Endothelial cell (in vitro differentiated cells): ENCODE data around the gene FN1. TPM values are rescaled to one million over a fixed set of nuclear protein-coding genes. Genes with fewer than 3 reads are reported as not detected.
A peak's percentile ranks its signal among the peaks of the same experiment; 100 is the strongest.

Experiments
- DNase-seq: peaks from one replicate; pipeline ENCODE4 v3.0.0; 2021; ENCODE audit warnings: low spot score
- H3K27ac Mint-ChIP-seq: one replicate; pipeline ENCODE4 v1.8.0; 2021; ENCODE audit warnings: mixed read lengths, inconsistent platforms; ENCODE audit not compliant: unreplicated experiment
- H3K27me3 Mint-ChIP-seq: one replicate; pipeline ENCODE4 v1.8.0; 2021; ENCODE audit warnings: mild to moderate bottlenecking, moderate library complexity, mixed read lengths, inconsistent platforms; ENCODE audit not compliant: unreplicated experiment
- H3K36me3 Mint-ChIP-seq: one replicate; pipeline ENCODE4 v1.8.0; 2021; ENCODE audit warnings: mild to moderate bottlenecking, low read depth, mixed read lengths, inconsistent platforms; ENCODE audit not compliant: unreplicated experiment
- H3K4me1 Mint-ChIP-seq: one replicate; pipeline ENCODE4 v1.8.0; 2021; ENCODE audit warnings: mild to moderate bottlenecking, mixed read lengths, inconsistent platforms; ENCODE audit not compliant: unreplicated experiment
- H3K4me3 Mint-ChIP-seq: one replicate; pipeline ENCODE4 v1.8.0; 2021; ENCODE audit warnings: mild to moderate bottlenecking, mixed read lengths, inconsistent platforms; ENCODE audit not compliant: unreplicated experiment
- H3K9me3 Mint-ChIP-seq: one replicate; pipeline ENCODE4 v1.8.0; 2021; ENCODE audit warnings: mixed read lengths, inconsistent platforms; ENCODE audit not compliant: unreplicated experiment
- total RNA-seq: library from RNA; stranded (reverse); fragmentation: NEBNext Ultra II Directional; extraction: Animal tissue kit (Norgen Biotek cat#: 25700); gene quantifications from one replicate; pipeline ENCODE4 v1.2.1, GENCODE V29; 2021; ENCODE audit not compliant: unreplicated experiment
- TF ChIP-seq, protein P1 (sequence below): fragments of 200-600 bp; sonication (generic); IDR thresholded peaks from one replicate; pipeline ENCODE4 v1.5.0; 2021; ENCODE audit warnings: antibody characterized with exemption; ENCODE audit not compliant: unreplicated experiment

FN1 gene
- total RNA-seq, 1 donor from 2014 or later: 1,159 TPM

DNA sequence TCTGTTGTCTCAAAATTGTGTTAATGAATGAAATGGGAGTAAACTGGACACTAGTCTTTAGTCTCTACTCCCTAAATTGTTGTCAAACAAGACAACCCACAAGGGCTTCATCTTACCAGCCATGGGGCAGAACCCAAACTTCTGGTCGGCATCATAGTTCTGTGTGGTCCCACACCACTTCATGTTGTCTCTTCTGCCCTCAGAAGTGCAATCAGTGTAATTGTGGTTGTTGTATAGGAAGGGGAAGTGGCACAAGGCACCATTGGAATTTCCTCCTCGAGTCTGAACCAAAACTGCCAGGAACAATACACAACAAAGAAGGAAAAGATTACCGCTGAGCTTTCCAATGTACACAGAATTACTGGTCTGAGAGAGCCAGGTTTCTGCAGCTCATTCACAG lies 12.6 kb downstream of the FN1 start:
- TF ChIP-seq, protein P1, sequence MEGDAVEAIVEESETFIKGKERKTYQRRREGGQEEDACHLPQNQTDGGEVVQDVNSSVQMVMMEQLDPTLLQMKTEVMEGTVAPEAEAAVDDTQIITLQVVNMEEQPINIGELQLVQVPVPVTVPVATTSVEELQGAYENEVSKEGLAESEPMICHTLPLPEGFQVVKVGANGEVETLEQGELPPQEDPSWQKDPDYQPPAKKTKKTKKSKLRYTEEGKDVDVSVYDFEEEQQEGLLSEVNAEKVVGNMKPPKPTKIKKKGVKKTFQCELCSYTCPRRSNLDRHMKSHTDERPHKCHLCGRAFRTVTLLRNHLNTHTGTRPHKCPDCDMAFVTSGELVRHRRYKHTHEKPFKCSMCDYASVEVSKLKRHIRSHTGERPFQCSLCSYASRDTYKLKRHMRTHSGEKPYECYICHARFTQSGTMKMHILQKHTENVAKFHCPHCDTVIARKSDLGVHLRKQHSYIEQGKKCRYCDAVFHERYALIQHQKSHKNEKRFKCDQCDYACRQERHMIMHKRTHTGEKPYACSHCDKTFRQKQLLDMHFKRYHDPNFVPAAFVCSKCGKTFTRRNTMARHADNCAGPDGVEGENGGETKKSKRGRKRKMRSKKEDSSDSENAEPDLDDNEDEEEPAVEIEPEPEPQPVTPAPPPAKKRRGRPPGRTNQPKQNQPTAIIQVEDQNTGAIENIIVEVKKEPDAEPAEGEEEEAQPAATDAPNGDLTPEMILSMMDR: no peak
- no peaks in the 10 kb centered on the region for H3K9me3 Mint-ChIP-seq
- peak; percentile 14 for DNase-seq
- peak overlapping the region; percentile 58 for H3K4me3 Mint-ChIP-seq
- H3K27me3 Mint-ChIP-seq: peaks cover 5% of the 10 kb centered on the region
- peak overlapping the region; percentile 76 for H3K27ac Mint-ChIP-seq
- peaks cover 59% of the 10 kb centered on the region for H3K36me3 Mint-ChIP-seq
- H3K4me1 Mint-ChIP-seq: peaks cover 21% of the 10 kb centered on the region

DNA sequence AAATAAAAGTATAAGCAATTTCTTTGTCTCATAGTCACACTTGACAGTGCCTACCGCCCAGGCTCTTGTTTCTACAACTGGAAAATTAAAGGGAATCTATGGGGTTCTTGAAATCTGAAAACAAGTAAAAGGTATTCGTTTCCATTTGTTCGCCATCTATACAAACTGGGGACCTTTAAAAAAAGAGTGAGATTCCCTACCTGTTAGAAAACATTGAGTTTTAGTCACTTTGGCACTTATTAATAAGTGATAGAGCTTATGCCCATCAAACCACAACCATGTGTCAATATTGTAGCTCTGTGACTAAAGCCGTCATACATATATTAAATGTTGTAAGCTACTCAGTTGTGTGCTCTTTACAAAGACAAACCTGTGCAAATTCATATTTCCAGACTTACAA lies 13.2 kb downstream of the FN1 start:
- H3K27ac Mint-ChIP-seq: no peak overlapping the region
- TF ChIP-seq, protein P1: no peak
- DNase-seq: no peak
- peaks cover 21% of the 10 kb centered on the region for H3K4me1 Mint-ChIP-seq
- peaks cover 57% of the 10 kb centered on the region for H3K36me3 Mint-ChIP-seq
- H3K9me3 Mint-ChIP-seq: no peaks in the 10 kb centered on the region
- no peak overlapping the region for H3K4me3 Mint-ChIP-seq
- peaks cover 5% of the 10 kb centered on the region for H3K27me3 Mint-ChIP-seq

DNA sequence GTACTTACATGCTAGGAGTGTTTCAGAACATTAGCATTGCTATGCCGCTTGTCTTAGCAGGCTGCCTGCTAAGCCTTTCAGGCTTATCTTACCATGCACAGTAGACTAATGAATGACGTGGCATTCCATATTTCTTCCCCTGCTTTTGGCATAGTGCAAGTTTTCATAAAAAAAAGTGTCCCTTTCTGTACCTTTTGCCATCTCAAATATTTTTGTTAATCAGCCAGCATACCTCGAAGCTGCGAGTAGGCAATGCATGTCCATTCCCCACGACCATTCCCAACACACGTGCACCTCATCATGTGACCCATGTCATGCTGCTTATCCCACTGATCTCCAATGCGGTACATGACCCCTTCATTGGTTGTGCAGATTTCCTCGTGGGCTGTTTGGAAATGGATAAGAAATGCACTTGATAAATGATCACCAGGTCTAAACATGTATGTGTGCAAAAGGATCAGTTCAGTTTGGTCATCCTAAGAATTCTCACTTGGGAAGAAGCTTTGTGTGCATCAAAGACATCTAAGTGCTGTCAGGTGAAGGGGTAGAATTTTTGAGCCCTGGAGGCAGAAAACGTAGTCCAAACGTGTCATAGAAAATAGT lies 13.9 kb downstream of the FN1 start:
- peak overlapping the region; percentile 52 for H3K4me3 Mint-ChIP-seq
- H3K36me3 Mint-ChIP-seq: peaks cover 57% of the 10 kb centered on the region
- H3K9me3 Mint-ChIP-seq: no peaks in the 10 kb centered on the region
- H3K4me1 Mint-ChIP-seq: peaks cover 21% of the 10 kb centered on the region
- TF ChIP-seq, protein P1: no peak
- peaks cover 5% of the 10 kb centered on the region for H3K27me3 Mint-ChIP-seq
- no peak overlapping the region for H3K27ac Mint-ChIP-seq
- DNase-seq: no peak

DNA sequence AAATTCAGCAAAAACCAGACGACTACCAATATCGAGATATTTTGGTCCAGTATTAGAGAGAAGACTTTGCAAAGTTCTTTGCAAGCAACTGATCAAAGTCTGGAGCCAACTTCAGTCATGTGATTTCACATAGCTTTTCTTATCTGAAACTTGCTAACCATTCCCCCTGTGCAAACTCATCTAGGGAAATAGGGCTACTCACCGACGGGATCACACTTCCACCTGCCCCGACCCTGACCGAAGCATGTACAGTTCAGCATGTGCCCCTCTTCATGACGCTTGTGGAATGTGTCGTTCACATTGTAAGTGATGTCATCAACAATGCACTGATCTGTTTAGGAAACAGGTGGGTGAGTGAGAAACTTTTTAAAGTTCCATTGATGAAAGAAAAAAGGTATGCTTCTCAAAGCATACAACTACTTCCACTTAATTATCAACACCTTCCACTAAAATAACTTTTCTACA lies 15.4 kb downstream of the FN1 start:
- Mint-ChIP-seq H3K4me3 (peak overlapping the region; percentile 30), H3K27ac (no peak overlapping the region), H3K4me1 (peaks cover 21% of the 10 kb centered on the region), H3K27me3 (peaks cover 5% of the 10 kb centered on the region), H3K9me3 (no peaks in the 10 kb centered on the region), H3K36me3 (peaks cover 52% of the 10 kb centered on the region)
- TF ChIP-seq, protein P1: no peak
- DNase-seq: no peak

DNA sequence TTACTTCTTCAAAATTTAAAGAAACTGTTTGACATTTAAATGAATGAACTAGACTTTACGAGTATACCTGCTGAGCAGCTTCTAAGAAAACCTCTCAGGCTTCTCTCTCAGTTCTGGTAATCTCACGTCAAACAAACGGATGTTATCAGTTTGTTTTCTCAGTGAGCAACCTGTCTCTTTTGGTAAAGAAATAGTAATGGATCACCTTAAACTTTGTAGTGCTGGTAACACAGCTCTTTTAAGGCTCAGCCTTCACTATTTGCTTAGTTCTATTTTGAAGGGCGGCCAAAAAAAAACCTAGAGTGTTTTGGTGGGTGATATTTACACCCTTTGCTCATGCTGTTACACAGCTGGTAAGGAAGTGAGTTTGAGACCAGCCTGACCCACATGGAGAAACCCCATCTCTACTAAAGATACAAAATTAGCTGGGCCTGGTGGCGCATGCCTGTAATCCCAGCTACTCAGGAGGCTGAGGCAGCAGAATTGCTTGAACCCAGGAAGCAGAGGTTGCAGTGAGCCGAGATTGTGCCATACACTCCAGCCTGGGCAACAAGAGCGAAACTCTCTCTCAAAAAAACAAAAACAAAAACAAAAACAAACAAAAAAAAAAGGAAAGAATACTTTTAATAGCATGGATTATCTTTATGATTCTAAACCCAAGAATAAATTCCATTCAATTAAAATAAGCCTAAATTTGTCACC lies 15.9 kb downstream of the FN1 start:
- peaks cover 21% of the 10 kb centered on the region for H3K4me1 Mint-ChIP-seq
- H3K36me3 Mint-ChIP-seq: peaks cover 49% of the 10 kb centered on the region
- H3K27me3 Mint-ChIP-seq: peaks cover 5% of the 10 kb centered on the region

More for the DNA sequence above, 15.9 kb downstream of the FN1 start:
- TF ChIP-seq, protein P1: no peak
- no peak overlapping the region for H3K27ac Mint-ChIP-seq
- no peak for DNase-seq
- no peaks in the 10 kb centered on the region for H3K9me3 Mint-ChIP-seq
- H3K4me3 Mint-ChIP-seq: no peak overlapping the region
